ENCODE measurements around the gene NADK. TPM values are rescaled to one million over a fixed set of nuclear protein-coding genes. Genes with fewer than 3 reads are reported as not detected.
"Not testable (repeated sequence)": the region's sequence is repeated elsewhere in the genome, so short reads cannot be mapped to it uniquely, and the experiment has no call there.

NADK gene
- total RNA-seq, 1 donor from 2014 or later = 48.4 TPM

DNA sequence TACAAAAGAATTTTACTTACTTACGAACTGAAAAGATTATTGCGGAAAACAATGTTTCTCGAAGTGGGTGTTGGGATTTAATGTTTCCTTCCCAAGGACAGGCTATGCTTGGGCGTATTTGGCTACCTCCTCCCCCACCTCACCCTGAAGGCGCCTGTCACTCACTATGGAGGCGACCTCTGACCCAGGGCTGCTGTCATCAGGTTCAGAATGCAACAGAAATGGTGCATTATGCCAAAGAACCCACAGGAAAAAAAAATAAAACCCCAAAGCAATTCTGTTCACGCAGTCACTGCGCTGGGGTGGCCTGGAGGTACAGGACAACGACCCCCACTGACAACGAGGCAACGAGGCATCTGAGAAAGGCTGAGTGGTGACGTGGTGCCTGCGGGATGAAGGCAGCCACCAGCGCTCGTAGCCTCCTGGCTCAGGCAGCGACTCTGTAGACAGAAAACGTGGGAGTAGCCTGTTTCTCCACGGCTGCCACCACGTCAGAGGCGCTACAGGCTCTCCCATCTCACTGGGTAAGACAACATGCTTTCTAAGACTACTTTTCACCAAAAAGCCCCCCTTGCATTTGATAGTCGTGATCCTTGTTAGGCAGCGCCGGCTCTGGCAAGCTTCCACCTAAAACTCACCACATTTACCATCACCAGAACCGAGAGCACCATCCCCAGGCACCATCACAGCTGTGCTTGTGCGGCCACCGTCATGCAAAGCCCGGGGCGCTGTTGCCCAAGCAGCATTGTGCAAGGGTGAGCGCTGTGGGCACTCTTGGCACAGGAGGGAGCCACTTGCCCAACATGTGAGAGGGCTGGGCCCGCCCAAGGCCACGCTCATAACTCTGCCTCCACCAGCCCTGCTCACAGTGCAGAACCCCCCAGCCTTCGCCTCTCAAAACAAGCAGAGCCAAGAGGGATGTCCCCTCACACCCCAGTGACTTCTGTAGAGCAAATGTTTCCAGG is 14.3 kb downstream of the NADK start:
- no peak for DNase-seq (ENCODE audit: low read depth)

DNA sequence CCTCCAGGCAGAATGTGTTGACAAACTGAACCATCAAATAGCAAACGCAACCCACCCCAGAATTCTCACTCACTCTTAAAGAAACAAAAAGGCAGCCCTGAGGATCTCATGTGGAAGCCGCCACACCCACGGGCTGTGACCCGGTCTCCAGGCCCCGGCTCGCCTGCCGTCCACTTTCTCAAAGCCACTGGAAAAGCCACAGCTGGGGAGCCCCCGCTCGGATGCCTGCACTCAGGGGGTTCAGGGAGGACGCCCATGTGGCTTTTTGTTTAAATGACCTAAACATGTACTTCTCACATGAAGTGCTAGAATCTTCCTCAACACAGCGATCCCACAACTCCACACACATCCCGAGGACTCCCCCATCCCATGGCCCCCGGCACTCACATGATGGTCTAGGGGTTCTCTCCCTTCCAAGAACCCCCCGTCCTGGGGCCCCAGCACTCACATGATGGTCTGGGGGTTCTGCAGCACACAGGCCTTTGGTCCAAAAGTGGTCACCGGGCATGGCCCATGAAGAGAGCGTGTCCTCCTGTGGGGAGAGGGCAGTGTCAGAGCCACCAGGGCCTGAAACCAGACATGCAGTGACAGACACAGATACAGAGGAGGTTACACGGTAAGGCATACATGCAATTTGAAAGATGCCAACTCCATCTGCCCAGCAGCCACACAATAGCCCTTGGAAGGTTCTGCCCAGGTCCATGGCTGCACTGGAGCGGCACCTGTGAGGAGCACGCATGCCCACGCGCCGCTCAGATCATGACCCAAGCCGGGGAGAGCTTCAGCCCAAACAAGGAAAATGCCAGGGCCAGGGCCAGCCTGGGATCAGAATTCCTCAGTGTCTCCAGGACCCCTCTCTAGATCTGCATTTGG is 16.5 kb downstream of the NADK start:
- DNase-seq (ENCODE audit: low read depth) = no peak

DNA sequence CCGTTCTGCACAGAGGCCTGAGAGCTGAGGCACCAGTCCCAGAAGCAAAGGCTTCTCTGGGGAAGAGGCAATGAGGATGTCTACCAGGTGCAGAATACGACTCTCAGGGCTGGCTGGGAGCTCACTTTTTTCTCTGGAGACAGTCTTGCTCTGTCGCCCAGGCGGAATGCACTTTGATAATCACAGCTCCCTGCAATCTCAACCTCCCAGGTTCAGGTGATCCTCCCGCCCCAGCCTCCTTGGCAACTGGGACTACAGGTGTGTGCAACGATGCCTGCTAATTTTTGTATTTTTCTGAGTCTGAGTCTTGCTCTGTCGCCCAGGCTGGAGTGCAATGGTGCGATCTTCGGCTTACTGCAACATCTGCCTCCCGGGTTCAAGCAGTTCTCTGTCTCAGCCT is 17.6 kb downstream of the NADK start:
- DNase-seq (ENCODE audit: low read depth) = no peak

DNA sequence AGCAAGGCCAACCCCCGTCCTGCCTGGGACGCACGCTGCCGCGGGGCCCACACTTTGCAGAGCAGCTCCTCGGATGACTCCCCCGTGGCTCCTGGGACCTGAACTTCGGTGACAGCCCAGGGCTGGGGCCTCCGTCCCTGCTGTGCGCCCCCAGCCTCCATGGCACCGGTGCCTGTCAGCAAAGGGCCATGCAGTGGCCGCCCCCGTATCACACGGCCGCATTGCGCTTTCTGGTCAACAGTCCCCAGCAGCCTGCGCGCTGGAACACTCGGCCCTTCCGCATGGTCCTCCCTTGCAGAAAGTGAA is 18.0 kb downstream of the NADK start:
- no peak for DNase-seq (ENCODE audit: low read depth)

DNA sequence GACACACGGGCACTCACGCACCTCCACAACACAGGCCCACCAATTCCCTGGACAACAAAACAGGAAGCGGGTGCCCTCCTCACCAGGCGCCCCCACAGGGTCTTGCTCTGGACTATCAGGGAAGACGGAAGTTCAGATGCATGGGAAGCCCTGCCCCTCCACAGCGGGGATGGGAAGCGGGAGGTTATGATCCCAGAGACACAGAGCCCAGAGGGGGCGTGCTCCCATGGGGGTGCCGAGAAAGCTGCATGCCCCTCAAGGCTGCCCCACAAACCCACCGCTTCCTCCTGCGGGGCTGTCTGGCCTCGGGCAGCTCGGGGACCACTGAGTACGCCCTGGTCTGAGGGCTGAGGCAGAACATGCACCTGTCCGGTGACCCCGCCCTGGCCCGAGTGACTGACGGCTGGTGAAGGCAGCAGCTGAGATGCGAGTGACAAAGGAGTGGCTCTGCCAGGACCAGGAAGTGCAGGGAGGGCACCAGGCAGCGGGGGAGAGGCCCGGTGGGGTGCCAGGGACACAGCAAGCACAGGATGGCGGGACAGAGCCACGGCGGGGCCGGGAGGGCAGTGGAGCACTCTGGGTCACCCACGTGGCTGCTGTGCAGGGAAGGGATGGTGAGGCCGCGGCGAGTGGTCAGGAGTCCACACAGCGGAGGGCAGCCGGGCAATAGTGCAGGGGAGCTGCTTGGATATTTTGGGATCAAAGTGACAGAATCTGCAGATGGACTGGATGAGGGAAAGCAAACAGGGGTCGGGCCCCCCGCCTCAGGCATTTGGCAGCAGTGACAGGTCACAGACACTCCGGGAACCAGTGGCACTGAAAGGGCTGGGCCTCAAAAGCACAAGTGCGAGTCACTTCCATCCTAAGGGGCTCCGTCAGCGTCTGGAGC is 18.6 kb downstream of the NADK start:
- no peak for DNase-seq (ENCODE audit: low read depth)

DNA sequence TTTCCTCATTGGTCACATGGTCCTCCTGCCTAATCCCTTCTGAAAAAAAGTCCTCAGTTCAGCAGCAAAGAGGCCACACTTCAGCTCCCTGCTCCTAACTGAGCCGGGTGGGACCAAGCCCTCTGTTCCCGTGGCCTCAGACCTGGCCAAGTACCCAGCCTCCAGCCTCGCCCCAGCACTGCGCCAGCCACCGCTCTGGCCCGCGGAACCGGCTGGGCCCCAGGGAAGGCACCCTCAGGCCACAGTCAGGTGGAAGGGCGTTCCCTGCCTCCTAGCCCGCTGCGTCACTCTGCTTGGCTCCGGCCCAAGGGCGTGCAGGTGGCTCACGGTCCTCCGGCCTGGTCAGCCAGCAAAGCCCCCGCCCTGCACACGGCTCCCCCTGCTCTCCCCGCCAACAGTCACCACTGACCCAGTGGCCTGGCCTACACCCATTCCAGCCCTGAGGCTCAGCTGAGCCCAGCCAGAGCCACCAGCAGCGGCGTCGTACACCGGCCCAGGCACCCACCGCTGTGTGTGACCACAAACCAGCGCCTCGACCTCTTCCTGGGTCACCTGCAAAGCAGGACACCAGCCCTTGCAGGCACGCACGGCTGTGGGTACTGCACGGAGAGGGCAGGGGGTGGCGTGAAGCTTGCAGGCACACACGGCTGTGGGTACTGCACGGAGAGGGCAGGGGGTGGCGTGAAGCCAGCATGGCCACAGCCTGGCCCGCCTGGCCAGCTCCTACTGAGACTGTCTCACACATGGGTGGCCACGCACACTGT is 19.4 kb downstream of the NADK start:
- DNase-seq (ENCODE audit: low read depth) = peak; percentile 81

DNA sequence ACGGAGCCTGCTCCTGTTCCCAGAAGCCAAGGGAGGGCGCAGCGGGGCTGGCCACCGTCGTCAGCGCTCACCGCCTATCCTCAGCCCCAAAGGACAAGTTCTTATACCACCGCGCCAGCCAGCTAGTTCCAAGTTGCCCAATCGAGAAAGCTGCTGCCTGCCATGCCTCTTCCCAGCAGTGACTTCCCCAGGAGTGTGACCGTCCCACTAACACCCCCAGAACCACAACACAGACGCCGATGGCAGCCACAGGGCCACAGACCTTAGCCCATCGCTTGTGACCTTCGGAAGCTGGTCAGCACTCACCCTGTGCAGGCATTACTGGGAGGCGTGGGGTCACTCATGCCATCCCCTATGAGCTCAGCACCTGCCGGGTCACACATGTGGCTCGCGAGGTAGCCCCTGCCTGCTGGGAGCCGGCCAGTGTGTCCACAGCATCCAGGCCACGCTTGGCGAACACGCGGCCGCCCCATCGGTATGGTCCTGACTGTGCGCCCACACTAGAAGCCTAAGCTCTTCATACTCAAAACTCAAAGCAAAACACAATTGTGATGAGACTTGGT is 20.1 kb downstream of the NADK start:
- no peak for DNase-seq (ENCODE audit: low read depth)

DNA sequence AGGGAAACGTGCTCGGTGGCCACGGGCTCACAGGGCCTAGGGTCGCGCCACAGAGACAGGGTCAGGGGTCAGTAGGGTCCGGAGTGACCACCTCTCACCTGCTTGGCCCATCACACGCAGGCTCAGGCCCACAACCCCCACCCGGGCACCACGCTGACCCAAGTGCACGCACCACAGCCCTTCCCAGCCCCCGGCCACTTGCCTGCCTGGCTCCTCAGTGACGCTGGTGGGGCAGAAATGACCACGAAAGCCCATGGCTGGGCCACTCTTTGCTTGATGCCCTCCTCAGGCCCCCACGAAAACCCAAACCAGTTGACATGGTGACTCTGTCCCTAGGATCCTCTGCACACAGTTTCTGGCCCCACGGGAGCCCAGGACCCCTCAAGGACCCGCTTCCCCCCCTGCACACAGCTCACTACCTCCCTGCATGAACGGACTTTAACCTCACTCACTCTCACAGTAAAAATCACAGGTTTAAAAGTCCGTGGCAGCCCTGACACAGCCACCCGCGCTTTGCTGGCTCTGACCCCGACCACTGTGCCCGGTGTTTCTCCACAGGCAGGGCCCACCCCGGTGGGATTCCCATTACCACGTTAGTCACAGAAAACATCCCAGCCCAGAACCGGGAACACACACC is 20.7 kb downstream of the NADK start:
- DNase-seq (ENCODE audit: low read depth) = no peak

DNA sequence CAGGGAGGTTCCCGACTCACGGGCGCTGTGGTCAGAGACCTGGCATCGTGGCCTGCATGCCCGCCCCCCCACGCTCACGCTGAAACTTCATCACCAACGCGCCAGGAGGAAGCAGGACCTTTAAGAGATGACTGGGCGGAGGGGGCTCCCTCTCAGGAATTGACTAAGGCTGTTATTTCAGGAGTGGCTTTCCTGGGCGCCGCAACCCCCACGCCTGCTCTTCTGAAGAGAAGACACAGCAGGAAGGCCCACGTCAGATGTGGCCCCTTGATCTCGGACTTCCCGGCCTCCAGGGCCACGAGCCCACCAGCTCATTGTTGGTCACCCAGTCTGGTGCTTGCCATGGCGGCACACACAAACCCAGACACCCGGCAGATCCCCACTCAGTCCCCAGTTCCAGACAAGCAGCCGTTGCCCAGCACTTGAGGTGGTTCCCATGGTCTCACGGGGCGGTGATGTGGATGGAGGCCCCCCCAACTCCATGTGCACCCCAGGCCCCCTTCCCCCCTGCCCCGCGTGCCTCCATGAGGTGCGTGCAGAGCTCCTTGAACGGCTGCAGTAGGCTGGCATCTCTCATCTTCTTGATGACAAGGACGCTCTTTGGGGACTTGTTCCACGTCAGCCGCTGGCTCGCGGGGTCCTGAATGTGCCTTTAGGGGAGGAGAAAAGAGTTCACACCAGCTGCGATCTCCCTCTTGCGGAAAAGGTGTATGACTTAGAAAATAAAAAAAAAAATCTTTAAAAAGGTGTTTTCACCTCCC is 21.4 kb downstream of the NADK start:
- no peak for DNase-seq (ENCODE audit: low read depth)

DNA sequence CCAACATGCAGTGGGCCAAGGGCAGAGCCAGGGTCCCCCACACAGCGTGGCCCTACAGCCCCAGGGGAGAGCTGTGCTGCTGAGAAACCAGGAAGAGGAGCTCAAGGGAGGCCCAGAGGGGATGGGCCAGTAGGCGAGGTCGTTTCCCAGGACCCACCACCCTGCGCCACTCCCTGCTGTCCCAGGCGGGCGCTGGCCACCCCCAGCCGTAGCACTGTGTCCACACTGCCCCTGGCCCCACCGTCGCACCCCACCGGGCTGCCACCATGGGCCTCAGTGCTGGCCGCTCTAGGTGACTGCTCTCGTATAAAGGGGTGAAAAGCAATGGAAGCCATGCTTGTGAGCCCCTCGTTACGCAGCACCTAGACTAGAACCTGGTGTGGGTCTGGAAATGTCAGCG is 22.4 kb downstream of the NADK start:
- DNase-seq (ENCODE audit: low read depth) = no peak

DNA sequence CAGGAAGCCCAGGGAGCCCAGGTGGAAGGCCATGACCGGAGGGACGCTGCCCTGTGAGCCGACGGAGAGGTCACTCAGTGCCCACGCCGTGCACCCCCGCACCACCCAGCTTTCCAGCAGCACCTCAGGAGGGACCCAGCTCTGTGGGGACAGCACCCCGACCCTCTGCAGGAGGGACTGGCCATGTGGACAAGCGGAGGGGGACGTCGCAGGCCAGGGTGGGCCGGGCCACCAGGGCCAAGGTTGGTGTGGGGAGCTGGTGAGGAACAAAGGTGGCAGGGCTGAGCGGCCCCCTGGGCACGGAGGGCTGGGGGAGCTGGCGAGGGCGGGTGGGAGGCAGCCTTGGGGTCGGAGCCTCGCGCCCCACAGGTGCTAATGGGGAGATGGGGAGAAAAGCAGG is 22.8 kb downstream of the NADK start:
- no peak for DNase-seq (ENCODE audit: low read depth)

DNA sequence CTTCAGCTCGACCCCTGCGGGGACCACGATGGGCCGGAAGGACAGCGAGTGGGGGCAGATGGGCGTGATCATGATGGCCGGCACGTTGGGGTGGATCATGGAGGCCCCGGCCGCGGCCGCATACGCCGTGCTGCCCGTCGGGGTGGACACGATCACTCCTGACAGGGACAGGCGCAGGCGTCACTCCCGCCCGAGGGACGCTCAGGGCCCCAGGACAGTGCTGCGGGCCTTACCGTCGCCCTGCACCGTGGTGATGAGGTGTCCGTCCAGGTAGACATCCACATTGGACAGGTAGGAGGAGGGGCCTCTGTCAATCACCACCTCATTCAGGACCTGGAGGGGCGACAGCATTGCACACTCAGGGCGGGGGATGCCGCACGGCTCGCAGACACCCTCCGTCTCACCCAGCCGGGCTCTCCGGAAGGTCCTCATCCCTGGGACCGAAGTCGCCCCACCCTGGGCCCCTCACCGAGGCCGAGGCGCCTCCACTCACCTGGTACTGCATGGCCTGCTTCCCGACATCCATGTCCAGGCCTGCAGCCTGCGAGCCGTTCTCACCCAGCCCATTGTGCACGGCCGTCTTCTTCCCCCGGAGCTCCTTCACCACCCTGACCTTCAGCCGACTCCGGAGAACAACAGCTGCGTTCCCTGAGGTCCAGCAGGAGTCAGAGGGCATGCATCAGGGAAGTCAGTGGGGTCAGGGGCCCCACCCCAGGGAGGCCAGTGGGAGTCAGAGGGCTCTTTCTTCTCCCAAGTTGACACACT is 24.0 kb downstream of the NADK start:
- no peak for DNase-seq (ENCODE audit: low read depth)

DNA sequence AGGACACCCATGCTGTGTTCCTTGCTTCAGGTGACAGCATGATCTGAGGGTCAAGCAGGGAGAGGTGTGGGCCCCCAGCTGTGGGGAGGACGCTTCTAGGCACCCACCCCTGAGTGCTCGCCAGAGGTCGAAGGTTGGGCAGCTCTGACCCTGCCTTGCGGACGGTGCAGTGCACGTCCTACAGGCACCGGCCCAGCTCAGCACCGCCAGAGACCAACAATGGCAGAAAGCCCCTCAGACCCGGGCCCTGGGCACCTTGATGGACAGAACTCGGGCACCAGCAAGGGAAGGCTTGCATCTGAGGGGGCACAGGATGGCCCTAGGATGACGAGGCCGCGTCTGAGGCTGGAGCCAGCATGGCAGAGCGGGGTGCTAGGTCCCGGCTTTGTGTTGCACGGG is 24.7 kb downstream of the NADK start:
- no peak for DNase-seq (ENCODE audit: low read depth)

DNA sequence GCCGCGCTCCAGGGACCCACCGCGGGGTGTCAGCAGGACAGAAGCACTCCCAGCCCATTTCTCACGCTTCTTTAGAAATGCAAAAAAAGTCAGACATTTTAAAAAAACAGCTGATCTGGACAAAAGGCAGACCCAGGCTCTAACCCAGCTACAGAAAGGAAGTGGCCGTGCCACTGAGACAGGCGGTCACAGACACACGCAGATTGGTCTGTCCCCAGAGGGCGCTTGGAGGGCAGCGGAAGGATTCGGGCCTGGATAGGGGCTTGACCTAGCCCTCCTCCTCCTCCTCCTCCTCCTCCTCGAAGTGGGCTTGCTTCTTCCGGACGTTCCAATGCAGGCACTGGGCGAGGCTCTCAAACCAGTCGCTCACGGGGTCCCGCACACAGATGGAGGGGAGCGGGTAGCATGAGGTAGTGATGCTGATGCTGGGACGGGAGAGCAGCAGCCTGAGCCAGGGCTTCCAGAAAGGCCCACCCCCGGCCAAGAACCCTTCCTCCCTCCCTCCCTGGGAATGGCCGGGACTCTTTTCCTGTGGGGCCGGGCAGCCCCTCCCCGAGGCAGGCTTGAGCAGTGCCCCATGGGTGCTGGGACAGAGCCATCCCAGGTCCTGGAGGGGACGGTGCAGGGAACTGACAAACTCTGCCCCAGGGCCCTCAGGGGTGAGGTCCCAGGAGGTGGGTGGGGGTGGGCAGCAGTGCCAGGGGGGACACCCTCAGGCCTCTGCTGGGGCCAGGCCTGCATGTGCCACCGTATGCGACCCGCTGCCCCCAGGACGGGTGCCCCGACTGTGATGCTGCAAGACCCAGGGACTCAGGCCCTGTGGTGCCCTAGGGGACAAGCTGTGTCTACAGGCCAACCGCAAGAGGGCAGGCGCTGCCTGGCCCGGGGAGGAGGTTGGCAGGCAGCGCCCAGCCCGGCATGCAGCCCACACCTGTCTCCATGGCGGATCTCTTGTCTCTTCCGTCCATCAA is 25.3 kb downstream of the NADK start:
- DNase-seq (ENCODE audit: low read depth) = no peak

DNA sequence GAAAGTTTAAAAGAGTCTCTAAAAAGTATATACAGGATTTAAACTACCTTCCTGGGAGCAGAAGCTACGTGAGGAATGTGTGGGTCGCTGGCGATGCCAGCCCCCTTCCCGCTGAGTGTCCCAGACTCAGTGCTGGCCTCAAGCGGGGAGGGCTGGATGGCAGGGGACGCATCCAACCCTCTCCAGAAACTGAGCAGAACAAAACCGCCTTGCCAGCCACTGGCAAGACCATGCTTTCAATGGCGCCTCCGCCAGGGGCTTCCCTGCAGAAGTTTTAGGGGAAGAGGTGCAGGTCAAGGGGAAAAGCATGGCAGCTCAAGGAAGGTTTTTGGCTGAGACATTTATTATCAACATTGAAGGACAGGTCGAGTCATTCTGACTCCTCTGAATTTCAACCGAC is 26.1 kb downstream of the NADK start:
- DNase-seq (ENCODE audit: low read depth) = no peak

DNA sequence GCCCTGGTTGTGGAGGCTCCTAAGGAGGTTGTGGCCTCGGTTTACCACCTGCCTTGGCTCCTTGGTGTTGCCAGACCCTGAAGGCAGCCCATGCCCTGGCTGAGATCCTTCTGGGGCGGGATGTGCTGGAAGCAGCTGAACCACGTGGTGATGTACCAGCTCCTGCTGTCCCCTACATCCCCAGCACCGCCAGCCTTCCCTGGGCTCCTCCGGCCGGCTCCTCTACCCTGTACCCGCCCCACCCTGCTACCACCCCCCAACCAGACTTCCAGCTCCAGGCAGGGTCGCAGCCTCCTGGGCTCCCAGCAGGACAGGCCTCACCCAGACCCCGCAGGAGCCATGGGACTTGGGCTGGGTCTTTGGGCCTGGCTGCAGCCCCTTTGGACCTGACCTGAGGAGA is 28.3 kb downstream of the NADK start:
- not testable (repeated sequence) for DNase-seq (ENCODE audit: low read depth)

DNA sequence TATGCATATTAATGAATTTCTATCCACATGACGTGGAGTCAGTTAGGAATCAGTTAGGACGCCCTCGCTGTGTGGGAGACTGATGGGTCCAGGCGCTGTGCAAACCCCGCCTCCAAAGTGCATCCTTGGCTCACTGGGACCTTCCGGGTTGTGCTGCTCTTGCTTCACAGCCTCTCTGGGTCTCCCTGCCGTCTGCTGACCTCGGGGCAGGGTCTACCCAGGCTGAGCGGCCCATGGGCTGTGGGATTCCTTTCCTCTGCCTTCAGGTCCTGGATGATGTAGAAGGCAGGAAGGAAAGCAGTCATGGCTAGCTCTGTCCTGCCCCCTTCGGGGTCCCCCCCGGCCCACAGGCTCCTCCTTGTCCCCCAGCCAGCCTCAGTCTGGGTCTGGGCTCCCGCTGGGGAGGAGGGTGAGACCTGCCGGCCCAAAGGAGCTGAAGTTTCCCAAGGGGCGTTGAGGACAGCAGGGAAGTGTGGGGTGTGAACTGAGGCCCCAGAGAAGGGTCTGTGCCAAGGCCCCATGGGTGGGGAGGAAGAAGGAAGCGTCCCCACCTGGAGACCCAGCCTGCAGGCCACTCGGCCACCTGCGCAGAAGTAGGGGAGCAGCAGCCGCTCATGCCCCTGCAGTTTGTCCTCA is 29.5 kb downstream of the NADK start:
- no peak for DNase-seq (ENCODE audit: low read depth)

Measured in renal cortical epithelial cell (primary cell).